Measurements from ENCODE around the gene PLXNA3. TPM values are rescaled to one million over a fixed set of nuclear protein-coding genes. Genes with fewer than 3 reads are reported as not detected.

The PLXNA3 gene
- total RNA-seq, 4 donors from 2014 or later = 5.6 to 17.9 (median 11.6) TPM

GRCh38 chrX:154449618-154450017 lies 8.5 kb upstream of the PLXNA3 start:
- TF ChIP-seq CTCF (IDR thresholded peaks at IDR 0.05; ENCODE audit: low read depth) = no peak

- TF ChIP-seq CTCF (IDR thresholded peaks at IDR 0.05; ENCODE audit: low read depth) = no peak
Observed at GRCh38 chrX:154450312-154450711, 7.8 kb upstream of the PLXNA3 start.

- no peak for TF ChIP-seq CTCF (IDR thresholded peaks at IDR 0.05; ENCODE audit: low read depth)
Observed at GRCh38 chrX:154452823-154453222, 5.3 kb upstream of the PLXNA3 start.

- TF ChIP-seq CTCF (IDR thresholded peaks at IDR 0.05; ENCODE audit: low read depth) = no peak
Observed at GRCh38 chrX:154457491-154458115, 478 bp upstream of the PLXNA3 start.

- TF ChIP-seq CTCF (IDR thresholded peaks at IDR 0.05; ENCODE audit: low read depth) = no peak
Observed at GRCh38 chrX:154458954-154459778, 1.1 kb downstream of the PLXNA3 start.

- no peak for TF ChIP-seq CTCF (IDR thresholded peaks at IDR 0.05; ENCODE audit: low read depth)
Observed at GRCh38 chrX:154459832-154460231, 1.8 kb downstream of the PLXNA3 start.

GRCh38 chrX:154460326-154460725 lies 2.2 kb downstream of the PLXNA3 start:
- TF ChIP-seq CTCF (IDR thresholded peaks at IDR 0.05; ENCODE audit: low read depth) = no peak
